GM12892 (cell line): ENCODE measurements around the gene ZCCHC14.
"Not testable (repeated sequence)": the region's sequence is repeated elsewhere in the genome, so short reads cannot be mapped to it uniquely, and the experiment has no call there.

Source experiments
- DNase-seq: peaks from one replicate; pipeline ENCODE4 v3.0.0; 2011; ENCODE audit not compliant: insufficient read length
- FAIRE-seq: peaks from 2 replicates; lab custom pipeline; 2011; peaks lifted over from hg19 to GRCh38; lab: Jason Lieb, UNC
- POLR2A ChIP-seq: IDR thresholded peaks from 2 replicates; pipeline ENCODE4 v1.6.1; 2011; ENCODE audit warnings: low read depth, low read length, control low read depth
- POLR2AphosphoS5 ChIP-seq: IDR thresholded peaks from 2 replicates; pipeline ENCODE4 v1.6.1; 2011; ENCODE audit warnings: low read depth, low read length, control low read depth
- TAF1 ChIP-seq: IDR thresholded peaks from 2 replicates; pipeline ENCODE4 v1.6.1; 2011; ENCODE audit warnings: low read depth, mild to moderate bottlenecking, control low read depth, low read length, borderline replicate concordance

Gene ZCCHC14

DNA sequence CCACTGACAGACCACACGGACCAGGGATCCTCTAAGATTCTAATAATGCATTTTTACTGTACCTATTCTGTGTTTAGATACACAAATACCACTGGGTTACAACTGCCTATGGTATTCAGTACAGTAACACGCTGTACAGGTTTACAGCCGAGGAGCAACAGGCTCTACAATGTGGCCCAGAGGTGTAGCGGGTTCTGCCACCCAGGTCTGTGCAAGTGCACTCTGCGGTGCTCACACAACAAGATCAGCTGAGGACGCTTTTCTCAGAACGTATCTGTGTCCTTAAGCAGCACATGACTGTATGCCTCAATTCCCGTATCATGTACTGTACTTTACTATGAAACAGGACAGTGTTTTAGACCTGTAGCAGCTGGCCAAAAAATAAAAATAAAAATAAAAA lies 6.5 kb downstream of the ZCCHC14 start:
- no peak for TF ChIP-seq POLR2A
- FAIRE-seq (no peak), DNase-seq (no peak)

DNA sequence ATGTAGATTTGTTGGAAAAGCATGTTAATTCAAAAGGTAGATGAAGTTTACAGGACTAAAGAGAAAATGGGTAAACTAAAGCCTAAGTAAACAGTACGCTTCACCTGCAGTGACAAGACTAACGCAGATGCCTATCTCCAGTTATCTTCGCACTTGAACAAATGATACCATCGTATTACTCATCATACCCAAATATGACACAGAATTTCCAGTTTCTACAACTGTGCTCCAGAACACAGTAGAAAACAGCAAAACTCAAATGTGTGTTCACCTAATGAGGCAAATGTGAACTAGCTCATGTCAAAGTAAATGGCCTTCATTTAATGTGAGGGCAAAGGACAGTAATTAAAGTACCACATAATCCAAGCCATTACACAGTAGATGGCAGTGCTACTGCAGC lies 7.0 kb downstream of the ZCCHC14 start:
- not testable (repeated sequence) for DNase-seq, FAIRE-seq

DNA sequence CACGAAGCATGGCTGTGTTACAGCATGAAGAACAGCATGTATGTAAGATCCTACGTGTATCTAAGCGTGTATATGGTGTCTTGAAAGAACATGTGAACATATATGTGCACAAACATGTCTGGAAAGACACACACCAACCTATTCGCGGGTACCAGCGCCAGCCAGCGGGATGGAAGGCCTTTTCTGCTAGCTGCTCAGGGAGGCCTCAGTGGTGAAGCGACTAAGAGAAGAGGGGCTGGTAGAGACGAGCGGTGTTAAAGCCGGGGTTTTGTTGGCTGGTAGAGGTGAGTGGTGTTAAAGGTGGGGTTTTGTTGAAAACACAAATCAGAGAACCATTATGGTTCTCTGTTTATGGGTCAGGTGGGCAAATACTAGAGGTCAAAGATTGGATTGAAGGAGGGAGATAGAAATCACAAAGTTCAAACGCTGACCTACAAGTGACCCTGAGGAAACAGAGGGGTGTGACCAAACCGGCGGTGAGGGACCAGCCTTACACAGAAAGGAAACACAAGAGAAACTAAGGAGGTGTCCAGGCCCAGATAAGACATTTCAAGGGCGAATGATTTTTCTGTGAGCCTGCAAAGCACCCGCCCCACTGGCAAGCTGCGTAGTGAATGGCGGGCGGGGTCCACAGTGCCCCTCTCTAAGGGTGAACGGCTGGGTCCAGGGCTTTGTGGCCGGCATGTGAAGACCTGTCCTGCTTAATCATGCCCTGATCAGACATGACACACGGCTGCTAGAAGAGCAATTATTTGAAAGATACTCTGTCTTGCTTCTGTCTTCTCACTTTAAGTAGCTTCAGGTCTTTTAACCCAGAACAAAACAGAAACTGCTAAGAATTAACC lies 8.1 kb downstream of the ZCCHC14 start:
- no peak for FAIRE-seq
- DNase-seq, result no peak
- TF ChIP-seq TAF1 (no peak), POLR2AphosphoS5 (no peak), POLR2A (no peak)

DNA sequence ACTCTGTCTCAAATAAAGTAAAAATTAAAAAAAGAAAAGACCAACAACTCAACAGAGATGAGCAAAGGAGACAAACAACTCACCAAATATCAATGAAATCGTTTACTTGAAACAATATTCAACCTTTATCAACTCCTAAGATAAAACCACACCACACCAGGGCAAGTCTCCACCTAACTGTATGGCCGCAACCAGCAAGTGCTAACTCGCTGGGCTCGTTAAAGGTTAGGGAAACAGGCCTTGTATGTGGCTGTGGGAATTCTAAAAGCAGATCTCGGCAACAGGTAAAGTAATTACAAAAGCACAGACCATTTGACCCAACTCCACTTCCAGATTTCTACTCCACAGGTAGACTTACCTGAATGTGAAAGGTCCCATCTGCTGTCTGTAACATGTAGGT lies 9.3 kb downstream of the ZCCHC14 start:
- no peak for FAIRE-seq
- no peak for TF ChIP-seq TAF1
- DNase-seq, result no peak

DNA sequence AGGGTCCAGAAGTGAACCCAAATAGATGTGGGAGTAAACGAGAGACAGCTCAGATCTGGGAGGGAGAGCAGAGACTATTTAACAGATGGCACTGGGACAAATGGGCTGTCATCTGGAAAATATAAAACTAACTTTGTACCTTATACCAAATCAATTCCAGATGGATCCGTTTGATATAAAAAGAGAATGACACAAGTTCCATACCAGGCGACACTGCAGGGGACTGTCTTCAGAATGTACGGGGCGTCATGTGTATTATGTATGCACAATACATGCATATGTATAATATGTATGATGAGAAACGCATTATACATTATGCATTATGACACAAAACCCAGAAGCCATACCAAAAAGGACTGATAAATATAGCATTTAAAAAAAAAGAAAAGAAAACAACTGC lies 10.2 kb downstream of the ZCCHC14 start:
- DNase-seq, FAIRE-seq: not testable (repeated sequence)

DNA sequence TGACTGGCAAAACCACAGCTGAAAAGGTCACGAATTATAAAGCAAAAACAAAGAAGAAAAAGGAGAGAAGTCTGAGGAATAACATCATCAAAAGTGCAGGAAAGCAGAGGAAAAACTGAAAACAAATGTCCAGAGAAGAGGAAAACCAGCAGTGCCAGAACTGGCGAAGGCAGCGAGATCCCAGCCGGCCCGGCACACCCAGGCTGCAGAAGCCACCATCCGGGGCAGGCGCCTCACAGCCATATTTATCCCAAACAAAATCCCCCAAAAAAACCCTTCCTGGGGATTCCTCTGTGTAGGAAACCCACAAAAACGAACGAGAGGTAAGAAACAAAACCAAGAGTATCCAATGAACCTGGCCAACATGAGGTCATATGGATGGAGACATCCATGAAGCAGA lies 10.6 kb downstream of the ZCCHC14 start:
- no peak for DNase-seq
- FAIRE-seq, result no peak
- TF ChIP-seq POLR2A (no peak), POLR2AphosphoS5 (no peak), TAF1 (no peak)

DNA sequence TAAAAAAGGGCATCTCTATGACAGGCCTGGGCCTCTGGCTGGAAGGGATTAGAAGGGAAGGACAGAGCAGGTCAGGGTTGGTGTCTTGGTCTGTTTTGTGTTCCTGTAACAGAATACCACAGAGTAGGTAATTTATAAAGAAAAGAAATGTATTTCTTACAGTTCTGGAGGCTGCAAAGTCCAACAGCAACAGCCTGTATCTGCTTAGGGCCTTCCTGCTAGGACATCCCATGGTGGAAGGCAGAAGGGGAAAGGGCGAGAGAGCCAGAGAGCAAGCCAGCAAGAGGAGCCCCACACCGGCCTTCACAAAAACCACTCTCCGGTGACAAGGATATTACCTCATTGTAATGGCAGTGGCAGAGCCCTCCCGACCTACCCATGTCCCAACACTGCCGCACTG lies 11.1 kb downstream of the ZCCHC14 start:
- not testable (repeated sequence) for DNase-seq, FAIRE-seq

DNA sequence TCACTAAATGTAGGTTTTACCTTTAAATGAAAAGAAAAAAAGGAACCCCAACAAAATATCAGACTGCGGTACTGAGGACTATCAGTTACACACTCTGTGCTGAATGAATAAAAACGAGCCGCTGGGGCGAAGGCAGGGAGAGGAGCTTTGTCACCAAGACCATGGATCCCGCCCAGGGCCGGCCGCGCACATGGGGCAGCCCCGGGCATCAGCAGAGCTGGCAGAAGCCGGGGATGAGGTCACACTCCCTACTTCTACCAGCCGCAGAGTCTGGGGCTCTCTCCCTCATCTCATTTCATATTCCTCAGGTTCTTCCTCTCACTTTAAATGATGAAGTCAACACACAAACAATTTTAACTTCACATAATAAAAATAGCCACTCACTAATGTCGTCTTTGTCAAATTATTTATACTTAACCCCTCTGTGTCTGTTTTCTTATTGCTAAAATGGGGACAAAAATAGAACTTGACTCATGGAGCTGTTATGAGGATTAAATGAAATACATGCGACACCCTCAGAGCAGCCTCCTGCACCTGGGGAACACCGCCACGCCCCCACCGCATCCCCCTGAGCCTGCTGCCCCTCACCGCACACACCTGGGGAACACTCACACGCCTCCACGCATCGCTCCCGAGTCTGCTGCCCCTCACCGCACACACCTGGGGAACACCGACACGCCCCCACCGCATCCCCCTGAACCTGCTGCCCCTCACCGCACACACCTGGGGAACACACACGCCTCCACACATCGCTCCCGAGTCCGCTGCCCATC lies 15.4 kb downstream of the ZCCHC14 start:
- DNase-seq, FAIRE-seq: not testable (repeated sequence)

DNA sequence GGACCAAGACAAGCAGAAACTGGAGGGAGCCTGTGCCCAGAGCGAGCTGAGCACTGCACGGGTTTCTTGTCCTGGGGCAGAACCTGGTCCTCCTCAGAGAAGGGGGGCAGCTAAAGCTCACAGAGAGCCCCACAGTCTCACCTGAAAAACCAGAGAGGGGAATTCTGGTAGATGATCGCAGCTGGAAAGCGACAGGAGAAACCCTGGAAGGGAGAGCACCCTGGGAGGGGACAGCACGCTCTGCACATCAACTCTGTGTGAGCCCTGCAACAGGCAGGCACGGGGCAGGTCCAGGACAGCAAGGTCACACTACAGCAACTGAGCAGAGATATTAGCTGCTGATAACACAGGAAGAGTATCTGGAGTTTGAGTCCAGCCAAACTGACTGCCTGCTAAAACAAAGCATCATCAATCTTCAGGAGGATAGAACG lies 18.2 kb downstream of the ZCCHC14 start:
- DNase-seq (no peak), FAIRE-seq (no peak)
- TF ChIP-seq POLR2A, result no peak
- TF ChIP-seq POLR2AphosphoS5, result no peak
- no peak for TF ChIP-seq TAF1

DNA sequence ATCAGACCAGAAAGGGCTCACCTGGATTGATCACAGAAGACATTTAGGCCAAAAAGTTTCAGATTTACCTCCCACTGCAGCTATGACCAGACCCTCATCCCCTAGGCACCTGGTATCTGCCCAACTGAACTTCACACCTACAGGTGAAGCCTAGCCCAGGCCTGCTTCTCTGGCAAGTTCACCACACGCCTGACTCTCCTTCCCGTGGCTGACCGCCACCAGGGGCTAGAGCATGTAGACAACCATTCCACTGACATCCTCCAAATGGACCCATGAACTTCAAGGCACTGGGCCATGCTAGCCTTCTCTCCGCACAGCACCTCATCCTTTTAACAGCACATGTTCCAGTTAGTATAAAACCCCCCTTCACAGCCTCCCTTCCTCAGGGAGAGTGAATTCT lies 18.8 kb downstream of the ZCCHC14 start:
- no peak for TF ChIP-seq TAF1
- no peak for TF ChIP-seq POLR2A
- TF ChIP-seq POLR2AphosphoS5, result no peak
- no peak for FAIRE-seq
- DNase-seq, result no peak

DNA sequence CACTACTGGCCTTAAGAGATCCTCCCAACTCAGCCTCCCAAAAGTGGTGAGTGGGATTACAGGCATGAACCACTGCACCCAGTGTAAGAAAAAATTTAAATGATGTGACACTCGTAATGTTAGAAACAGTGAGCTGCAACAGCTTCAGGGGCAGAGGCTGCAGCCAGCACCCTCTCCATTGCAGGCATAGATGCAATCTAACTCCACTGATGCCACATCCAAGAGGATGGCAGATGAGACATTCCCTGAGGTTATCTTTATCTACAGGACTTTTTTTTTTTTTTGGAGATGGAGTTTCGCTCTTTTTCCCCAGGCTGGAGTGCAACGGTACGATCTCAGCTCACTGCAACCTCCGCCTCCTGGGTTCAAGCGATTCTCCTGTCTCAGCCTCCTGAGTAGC lies 19.9 kb downstream of the ZCCHC14 start:
- DNase-seq (no peak), FAIRE-seq (no peak)
- no peak for TF ChIP-seq POLR2A
- TF ChIP-seq POLR2AphosphoS5, result no peak
- TF ChIP-seq TAF1, result no peak

DNA sequence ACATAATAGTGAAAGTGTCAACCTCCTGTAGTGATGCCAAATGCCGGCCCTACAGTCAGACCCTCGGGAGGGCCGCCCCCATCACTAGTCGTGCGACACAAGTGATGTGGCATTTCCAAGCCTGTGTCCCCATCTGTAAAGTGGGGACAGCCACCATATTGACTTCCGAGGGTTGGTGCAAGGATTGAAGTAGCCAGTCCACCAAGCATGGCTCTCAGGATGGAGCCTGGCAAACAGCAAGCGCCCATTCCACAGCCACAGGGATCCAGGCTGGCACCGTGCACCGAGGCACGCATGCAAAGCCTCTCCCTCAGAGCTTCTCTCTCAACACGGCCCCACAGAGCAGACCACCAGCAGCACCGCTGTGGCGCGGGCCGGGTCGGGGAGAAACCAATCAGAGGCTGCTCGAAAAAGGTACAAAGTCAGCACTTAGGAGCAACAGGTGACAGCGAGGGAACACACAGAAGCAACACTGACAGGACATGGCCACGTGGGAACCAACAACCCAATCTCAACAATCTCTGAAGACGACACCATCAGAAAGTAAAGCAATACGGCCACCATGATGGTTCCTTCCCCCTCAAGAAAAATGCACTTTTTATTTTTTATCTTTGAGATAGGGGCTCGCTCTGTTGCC lies 20.6 kb downstream of the ZCCHC14 start:
- TF ChIP-seq POLR2AphosphoS5, result no peak
- no peak for FAIRE-seq
- DNase-seq, result no peak

DNA sequence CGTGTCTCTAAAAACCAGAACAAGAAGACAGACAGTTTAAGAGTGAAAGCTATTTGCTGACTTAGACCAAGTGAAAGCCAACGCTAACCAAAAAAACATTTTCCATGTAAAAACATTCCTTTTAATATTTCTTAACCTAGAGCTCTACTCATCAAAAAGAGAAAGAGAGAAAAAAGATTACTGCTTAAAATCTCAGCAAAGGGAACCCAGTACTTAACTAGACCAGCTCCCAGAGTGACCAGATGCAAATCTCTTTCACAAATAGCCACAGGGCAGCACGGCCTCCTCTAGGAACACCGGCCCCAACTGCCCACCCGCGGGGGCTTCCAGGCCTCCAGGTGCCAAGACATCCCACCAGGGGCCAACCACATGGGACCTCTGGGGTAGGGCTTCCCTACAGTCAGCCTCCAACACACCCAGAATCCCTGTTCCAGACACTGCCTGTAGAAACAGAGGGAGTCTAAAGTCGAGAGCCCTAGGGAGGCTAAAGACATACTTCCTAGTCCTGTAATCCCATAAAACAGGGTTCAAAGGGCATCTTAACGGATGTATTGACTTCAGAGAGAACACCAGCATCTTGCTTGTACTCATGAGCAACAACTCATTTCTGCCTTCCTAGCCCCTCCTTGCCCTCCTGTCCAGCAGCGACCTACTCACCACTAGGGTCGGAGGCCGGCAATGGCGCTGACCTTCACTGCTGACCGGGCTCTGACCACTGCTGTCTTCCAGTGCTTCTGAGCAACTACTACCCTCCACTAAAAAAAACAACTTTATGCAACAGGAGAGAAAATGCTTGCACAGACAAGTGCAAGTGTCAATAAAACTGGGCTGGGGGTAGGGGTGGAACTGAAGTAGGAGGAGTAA lies 21.3 kb downstream of the ZCCHC14 start:
- TF ChIP-seq POLR2A (no peak), TAF1 (no peak), POLR2AphosphoS5 (no peak)
- DNase-seq, result no peak
- FAIRE-seq, result no peak
